NCI-H1694 (cell line): Measurements from ENCODE around the gene PARL.
"Not testable (repeated sequence)": the region's sequence is repeated elsewhere in the genome, so short reads cannot be mapped to it uniquely, and the experiment has no call there.

ENCODE experiments used
- DNase-seq: peaks from one replicate; lab custom pipeline; 2025; lab: John Stamatoyannopoulos, UW

Gene PARL

DNA sequence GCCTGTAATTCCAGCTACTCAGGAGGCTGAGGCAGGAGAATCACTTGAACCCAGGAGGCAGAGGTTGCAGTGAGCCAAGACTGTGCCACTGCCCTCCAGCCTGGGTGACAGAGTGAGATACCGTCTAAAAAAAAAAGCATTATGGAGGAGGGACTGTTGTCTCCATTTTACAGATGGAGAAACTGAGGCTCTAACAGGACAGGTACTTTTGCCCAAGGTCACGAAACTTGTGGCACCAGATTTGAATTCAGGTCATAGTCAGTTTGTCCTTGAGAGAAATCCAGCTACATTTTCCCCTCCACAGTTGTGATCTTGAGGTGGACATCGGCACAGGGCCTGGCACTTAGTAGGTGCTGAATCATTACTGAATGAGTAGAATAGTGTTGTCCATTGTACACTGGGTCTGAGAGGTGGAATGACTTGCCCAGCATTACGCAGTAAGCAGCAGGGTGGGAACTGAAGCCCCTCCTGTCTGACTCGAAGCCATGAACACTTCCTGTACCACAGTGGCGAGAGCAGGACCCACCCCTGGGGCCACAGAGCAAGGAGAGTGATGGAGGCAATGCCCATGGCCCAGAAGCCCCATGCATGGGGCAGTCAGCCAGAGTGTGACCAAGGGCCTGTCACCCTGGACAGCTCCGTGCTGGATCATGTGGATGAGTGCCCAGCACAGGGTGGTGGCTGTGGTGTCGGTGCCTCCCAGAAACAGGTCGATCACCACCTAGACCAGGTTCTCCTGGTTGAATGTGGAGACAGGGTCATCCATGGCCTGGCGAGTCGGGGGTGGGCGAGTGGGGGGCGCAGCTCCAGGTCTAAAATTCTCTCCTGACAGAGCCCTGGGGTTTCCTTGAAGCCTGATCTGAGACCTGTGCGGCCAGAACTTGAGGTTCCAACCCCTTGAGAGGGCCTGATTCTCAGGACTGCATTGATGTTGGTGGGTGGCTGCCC, 20.4 kb upstream of the PARL start:
- DNase-seq: no peak

DNA sequence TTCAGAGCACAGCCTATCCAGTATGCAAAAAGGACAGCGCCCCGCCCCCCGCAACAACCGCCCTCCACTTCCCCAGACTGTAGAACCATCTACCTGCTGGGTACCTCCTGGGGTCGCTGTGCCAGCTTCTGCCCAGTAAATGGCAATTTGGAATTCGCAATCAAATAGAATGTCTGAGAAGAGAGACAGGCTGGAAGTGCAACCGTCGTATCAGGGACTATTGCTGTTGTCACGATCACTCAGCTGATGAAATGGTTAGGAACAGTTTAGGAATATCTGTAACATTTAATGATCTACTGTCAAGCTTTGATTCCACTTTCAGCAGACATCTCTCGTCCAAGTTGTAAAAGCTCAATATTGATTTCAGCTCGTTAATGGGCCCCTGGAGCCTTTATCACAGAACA, 13.3 kb upstream of the PARL start:
- no peak for DNase-seq

DNA sequence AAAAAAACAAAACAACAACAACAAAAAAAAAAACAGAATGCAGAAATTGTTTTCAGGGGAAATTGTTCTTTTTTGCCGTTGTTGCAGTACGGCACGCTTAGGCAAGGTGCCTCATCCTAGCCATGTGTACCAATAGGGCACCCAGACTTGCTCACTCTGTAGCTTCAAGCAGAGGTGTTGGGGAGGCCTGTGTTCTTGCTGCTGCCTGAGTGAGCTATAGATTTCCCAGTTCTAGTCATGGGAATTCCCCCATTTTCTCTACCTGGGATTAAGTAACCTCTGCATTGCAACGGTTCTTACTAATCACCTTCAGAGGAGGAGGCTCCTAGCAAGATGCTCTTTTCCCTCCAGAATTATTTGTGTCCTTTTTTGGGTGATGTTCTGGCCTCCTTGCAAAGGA, 12.9 kb upstream of the PARL start:
- no peak for DNase-seq

DNA sequence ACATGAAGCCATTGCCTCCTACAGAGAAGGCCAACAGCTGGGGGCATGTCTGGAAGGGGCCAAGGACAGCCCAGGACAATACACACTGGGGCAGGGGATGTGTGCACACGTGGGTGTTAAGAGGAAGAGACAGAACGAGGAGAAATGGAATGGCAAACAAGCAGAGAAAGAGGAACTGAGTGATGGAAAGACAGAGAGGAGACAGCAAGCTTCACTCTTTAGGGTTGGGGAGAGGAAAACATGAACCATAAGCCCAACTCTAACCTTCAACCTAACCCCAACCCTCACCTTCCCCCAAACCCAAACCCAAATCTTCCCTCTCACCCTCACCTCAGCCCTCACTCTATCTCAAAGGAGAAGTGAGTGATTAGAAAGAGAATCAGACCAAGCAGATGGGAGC, 11.9 kb upstream of the PARL start:
- no peak for DNase-seq

DNA sequence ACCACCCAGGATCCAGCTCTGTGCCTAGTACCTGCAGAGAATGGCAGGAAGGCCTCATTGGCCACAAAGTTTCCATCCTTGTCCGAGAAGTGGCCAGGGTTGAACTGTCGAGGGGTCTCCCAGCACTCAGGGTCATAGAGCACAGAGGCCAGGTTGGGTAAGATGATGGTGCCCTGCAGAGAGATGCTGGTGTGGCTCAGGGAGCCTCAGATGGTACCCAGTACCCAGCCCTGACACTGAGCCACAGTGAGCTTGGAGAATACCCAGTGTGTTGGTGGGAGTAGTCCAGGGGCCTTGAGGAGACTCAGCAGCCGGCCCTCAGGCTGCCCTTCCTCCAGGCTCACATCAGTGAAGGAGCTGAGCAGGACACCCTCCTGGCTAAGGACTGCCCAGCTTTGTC, 11.5 kb upstream of the PARL start:
- DNase-seq: no peak

DNA sequence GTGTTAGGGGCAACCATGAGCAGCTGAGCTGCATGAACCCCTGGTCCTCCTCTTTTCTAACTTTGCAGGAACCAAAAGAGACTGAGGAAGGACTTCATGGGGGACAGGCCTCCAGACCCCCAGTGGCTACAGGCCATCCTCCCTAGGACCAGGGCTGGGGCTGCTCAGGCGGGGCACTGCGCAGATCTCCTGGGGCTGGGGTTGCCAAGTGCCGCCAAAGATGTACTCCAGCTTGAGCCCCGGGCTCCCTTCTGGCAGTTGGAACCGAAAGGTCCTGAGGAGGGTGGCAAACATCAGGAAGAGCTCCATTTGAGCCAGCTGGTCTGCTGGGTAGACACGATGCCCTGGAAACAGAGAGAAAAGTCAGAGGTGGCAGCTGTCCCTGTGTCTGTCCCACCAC, 11.1 kb upstream of the PARL start:
- DNase-seq: no peak

DNA sequence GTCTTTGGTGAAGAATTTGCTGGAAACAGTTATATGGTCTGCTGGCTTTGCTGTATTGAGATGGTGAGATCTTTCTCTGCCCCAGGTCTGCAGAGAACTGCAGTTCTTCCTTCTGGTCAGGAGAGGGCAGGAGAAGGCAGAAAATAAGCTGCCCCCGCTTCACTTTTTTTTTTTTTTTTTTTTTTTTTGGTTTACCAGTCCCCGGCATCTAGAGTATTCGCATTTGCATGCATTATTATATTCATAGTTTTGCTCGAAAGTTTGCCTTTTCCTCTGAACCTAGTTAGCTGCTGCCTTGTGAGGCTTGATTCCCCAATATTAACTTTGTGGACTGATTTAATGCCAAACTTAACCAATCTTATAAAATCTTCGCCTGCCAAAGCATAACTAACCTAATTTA, 10.6 kb upstream of the PARL start:
- peak; percentile 58 for DNase-seq

DNA sequence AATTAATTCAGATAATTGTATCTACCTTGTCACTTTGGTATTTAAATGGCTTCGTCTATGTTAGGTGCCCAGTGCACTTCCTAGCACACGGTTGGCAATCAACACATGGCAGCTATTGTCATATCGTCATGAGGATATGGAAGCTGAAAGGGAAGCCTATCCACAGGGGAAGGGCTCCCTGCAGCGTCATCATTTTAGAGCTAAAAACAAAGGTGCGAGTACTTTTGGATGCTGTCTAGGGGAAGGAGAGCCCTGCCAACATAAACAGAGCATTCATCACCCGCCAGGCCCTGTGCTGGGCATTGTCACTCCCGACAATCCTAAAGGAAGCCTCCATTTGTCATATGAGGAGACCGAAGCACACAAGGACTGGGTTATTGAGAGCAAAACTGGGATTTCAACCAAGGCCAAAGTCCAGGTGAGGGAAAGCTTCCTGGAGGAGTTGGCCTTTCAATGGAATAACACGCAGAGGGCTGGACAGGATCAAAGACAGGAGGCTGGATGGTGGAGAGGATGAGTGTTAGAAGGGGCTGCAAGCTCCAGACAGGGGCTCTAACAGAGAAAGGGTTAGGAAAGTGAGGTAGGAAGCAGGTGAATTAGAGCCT, 8.0 kb upstream of the PARL start:
- DNase-seq: no peak

DNA sequence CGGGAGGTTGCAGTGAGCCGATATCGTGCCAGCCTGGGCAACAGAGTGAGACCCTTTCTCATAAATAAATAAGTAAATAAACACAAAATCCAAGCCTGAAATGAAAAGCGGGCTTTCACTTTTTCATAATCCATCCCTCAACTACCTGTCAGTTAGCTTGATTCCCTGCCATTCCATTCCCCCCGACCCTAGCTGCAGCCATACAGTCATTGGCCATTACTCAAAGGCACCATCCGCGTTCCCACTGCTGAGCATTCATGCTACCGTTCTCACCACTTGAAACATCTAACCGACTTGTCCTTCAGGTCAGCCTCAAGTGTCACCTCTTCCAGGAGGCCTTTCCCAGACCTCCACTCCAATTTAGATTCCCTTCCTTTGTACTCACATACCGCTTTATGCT, 1.1 kb upstream of the PARL start:
- DNase-seq: no peak

DNA sequence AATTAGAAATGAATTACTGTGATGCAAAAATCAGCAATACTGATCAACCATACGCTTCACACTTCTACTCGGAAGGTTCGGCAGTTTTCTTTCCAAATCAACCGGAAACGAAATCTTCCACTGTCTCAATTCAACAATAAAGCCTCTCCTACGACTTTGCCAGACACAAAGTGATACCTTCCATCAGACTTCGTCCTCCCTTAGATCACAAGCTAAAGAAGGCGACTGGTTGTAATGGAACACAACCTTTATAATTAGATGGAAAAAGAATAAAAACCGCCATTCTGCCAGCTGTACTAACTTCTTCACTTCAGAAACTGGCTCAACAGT, 618 bp downstream of the PARL start:
- no peak for DNase-seq

DNA sequence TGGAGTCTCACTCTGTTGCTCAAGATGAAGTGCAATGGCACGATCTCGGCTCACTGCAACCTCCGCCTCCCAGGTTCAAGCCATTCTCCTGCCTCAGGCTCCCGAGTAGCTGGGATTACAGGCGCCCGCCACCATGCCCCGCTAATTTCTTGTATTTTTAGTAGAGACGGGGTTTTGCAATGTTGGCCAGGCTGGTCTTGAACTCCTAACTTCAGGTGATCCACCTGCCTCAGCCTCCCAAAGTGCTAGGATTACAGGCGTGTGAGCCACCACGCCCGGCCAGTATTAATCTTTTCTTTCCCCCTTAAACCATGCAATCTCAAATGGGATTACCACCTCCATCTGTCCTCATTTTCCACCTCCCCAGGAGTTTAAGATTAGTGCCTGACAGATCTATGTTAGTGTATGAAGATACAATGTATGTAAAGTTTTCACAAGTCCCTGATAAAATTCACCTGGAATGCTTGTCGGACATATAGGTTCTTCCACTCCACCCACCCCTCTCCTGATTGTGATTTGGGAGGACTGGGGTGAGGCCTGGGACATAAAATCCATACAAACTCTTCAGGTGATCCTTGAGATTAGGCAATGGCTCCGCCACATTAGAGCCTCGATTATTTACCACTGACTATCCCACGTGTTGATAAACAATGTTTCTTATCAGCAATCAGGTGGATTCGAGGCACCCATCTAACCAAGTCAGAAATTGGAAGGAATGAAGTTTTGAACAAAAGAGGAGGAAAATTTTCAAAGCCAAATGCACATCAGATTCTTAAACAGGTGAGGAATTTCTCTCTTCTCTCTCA, 1.2 kb downstream of the PARL start:
- no peak for DNase-seq

DNA sequence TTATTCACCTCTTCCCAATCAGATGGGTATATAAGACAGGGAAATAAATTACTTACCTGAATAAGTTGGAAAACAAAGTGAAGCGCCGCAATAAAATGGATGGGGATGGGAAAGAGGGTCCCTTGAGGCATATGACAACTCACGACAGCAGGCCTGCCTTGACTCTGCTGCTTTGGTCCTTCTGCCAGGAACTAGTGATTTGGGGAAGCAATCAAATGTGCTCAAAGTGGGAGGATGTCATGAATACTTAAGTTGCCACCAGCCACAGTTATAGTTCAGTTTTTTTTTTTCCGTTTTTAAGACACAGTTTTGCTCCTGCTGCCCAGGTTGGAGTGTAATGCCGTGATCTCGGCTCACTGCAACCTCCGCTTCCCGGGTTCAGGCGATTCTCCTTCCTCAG, 4.6 kb downstream of the PARL start:
- no peak for DNase-seq

DNA sequence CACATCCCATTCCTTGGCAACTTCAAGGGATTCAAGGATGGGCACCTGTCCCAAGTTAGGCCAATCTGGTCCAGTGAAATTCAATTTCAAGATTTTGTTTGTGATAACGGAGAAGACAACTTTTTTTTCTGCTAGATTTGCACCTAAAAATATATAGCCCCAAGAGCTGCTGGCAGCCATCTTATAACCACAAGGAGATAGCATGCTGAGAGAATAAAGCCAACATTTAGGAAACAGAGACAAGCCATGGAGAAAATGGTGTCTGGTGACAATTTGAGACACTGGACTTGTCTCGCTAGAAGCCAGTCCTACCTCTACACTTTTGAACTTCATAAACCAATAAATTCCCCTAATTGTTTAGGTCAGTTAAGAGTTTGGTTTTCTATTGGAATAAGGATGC, 5.4 kb downstream of the PARL start:
- no peak for DNase-seq

DNA sequence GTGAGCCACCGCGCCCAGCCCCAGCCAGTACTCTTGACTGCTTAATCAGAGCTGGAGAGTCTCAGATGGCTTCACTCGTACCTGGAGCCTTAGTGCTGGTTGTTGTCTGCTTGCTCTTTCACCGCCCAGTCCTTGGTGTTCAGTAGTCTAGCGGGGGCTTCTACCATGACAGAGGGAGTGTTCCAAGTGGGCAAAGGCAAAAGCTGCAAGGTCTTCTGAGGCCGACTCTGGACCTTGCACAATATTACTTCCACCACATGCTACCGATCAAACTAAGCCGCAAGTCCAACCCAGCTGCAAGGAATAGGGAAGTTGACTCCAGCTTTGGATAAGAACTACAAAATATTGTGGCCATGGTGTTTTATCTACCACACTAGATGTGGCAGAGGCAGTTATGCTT, 6.6 kb downstream of the PARL start:
- no peak for DNase-seq

DNA sequence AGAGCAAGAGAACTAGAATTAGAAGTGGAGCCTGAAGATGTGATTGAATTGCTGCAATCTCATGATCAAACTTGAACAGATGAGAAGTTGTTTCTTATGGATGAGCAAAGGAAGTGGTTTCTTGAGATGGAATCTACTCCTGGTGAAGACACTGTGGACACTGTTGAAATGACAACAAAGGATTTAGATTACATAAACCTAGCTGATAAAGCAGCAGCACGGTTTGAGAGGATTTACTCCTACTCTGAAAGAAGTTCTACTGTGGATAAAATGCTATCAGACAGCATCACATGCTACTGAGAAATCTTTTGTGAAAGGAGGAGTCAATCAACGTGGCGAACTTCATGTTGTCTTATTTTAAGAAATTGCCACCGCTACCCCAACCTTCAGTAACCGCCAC, 7.5 kb downstream of the PARL start:
- not testable (repeated sequence) for DNase-seq

DNA sequence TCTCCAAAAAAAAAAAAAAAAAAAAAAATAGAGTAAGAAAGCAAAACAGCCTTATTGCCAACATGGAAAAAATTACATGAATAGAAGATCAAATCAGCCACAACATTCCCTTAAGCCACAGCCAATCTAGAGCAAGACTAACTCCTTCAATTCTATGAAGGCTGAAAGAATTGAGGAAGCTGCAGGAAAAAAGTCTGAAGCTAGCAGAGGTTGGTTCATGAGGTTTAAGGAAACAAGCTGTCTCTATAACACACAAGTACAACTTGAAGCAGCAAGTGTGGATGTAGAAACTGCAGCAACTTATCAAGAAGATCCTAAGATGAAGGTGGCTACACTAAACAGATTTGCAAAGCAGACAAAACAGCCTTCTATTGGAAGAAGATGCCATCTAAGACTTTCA, 9.3 kb downstream of the PARL start:
- no peak for DNase-seq

DNA sequence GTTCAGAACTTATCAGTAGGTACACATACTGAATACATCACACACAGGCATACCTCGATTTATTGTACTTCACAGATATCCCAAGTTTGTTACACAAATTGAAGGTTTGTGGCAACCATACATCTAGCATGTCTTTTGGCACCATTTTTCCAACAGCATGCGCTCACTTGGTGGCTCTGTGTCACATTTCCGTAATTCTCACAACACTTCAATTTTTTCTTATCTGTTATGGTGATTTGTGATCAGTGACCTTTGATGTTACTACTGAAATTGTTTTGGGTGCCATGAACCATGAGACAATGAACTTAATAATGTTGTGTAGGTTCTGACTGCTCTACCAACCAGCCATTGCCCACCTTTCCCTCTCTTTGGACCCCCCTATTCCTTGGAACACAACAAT, 10.8 kb downstream of the PARL start:
- no peak for DNase-seq

DNA sequence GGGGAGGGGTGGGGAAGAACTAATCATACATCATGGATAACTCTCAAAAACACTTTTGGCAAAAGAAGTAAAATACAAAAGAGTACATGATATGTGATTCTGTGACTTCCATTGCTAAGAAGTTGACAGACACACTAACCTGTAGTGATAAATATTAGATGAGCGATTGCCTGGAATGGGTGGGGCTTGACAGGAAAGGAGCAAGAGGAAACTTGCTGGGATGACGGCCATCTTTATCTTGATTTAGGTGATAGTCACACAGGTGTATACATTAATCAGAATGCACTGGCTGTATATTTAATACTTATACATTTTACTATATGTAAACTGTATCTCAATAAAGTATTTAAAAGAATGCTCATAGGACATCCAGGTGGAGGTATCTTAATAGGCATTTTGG, 13.1 kb downstream of the PARL start:
- no peak for DNase-seq

DNA sequence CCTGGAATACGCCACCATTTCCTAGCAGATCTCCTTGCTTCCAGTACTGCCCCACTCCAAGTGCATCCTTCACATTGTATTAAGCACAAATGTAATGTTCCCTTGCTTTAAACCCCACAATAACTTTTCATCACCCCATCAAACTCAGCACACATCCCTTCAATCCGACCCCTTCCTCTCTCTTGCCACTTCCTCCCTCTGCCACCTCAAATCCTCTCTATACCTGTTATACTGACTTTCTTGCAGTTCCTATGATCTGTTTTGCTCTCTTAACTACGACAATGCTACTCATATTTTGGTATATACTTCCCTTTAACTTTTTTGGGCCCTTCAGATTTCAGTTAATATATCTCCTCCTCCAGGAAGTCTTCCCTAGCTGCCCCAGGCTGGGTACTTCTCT, 14.1 kb downstream of the PARL start:
- DNase-seq: no peak

DNA sequence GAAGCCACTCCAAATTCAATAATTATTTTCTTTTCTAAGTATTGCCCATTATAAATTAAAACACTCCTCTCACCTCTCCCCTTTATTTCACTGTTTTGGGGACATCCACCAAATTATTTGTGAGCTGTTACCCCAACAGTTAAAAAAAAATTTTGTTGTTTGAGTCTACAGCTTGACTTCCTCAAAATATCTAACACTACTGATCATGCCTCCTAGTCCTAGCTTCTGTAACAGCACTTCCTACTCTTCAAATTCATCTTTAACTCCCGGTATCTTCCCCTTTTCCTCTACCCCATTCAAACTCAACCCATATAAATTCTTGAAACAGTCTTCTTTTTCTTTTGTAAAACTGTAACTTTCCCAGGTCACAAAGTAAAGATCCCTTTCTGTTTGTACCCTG, 15.9 kb downstream of the PARL start:
- DNase-seq: no peak

DNA sequence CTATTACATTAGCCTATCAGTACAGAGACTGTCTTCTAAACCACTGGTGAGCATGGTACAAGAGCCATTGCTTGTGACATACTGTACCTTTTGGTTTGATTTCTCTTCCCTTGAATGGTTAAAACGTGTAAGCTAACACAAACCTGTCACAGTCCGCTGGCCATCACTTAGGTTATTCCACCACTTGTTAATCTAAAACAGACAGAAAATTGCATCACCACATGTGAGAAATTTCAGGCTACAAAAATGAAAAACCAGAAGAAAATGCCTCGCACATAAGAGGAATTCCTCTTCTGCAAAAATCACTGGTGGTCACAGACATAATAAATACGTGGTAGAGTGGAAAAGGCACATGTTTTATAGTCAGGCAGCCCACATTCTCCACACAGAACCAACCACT, 22.1 kb downstream of the PARL start:
- no peak for DNase-seq

DNA sequence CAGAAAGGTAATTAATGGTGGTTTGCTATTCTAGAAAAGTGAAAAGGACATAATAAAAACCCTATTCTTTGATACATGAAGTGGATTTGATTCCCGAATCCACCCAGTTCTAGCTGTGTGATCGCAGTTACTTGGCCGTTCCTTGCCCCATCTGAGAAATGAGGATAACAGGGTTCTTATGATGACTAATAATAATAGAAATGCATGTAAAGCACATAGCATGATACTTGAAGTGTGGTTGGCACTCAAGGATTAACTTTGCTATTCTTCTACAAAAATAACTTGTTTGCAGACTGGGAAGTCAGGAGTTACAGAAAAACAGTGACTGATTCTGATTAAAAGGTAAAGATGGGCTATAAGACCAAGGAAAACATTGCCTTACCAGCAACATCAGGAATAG, 26.8 kb downstream of the PARL start:
- no peak for DNase-seq
